Stomach (tissue), 4 donors: Measurements from ENCODE around the gene GPR32.

Experiments
- EP300 ChIP-seq: sonication (generic); formaldehyde crosslinking; IDR thresholded peaks from one replicate; pipeline ENCODE4 v1.6.1; 2017; ENCODE audit warnings: antibody characterized with exemption
- POLR2A ChIP-seq, 4 donors: fragments of 450-650 bp; IDR thresholded peaks; one replicate each; pipeline ENCODE4 v1.6.1; 2016; ENCODE audit warnings: antibody characterized with exemption in 4 of 4, control low read depth in 2 of 4, mild to moderate bottlenecking in 1 of 4, moderate library complexity in 1 of 4
- TF ChIP-seq, protein P1 (sequence below), 7 experiments: fragments of 450-650 bp in 4 of 7; fragments of 200-600 bp in 3 of 7; sonication (generic) in 3 of 7; IDR thresholded peaks; one replicate each; pipeline ENCODE4 v1.5.1; 2016 to 2019; ENCODE audit warnings: antibody characterized with exemption in 7 of 7, control low read depth in 2 of 7, mild to moderate bottlenecking in 1 of 7

DNA sequence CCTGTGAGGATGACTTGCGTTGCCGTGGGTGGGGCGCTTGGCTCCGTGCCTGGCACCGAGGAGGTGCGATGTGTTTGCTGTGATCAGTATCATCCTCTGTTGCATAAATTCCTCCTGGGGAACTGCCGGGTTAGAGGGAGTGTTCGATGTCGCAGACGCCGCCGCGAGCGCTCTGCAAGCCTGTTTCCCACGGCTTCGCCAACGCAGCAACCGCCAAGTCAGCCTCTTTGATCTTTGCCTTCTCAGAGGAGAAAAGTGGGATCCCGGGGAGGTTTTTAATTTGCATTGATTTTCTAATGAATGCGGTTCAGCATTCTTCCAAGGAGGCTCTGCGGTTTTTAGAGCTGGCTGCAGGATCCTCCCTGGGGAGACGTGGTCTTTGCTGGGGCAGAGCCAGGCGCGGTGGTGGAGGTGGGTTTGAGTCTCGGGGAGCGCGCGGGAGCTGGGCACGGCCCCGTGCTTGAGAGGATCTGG lies 7.6 kb downstream of the GPR32 start:
- TF ChIP-seq POLR2A (IDR thresholded peaks at IDR 0.05) (no peak), EP300 (no peak)
- TF ChIP-seq, protein P1, sequence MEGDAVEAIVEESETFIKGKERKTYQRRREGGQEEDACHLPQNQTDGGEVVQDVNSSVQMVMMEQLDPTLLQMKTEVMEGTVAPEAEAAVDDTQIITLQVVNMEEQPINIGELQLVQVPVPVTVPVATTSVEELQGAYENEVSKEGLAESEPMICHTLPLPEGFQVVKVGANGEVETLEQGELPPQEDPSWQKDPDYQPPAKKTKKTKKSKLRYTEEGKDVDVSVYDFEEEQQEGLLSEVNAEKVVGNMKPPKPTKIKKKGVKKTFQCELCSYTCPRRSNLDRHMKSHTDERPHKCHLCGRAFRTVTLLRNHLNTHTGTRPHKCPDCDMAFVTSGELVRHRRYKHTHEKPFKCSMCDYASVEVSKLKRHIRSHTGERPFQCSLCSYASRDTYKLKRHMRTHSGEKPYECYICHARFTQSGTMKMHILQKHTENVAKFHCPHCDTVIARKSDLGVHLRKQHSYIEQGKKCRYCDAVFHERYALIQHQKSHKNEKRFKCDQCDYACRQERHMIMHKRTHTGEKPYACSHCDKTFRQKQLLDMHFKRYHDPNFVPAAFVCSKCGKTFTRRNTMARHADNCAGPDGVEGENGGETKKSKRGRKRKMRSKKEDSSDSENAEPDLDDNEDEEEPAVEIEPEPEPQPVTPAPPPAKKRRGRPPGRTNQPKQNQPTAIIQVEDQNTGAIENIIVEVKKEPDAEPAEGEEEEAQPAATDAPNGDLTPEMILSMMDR (IDR thresholded peaks at IDR 0.05) = no peak
